IPS-18c (cell line): ENCODE data around the gene C16orf74.

Source experiments
- H3K4me3 ChIP-seq: 2 replicates; pipeline ENCODE4 v1.7.0; 2013; ENCODE audit warnings: low read depth, mild to moderate bottlenecking, low read length, moderate library complexity; ENCODE audit not compliant: insufficient read depth
- H3K9me3 ChIP-seq: one replicate; pipeline ENCODE4 v1.6.1; 2013; ENCODE audit warnings: mild to moderate bottlenecking, low read length, moderate library complexity; ENCODE audit not compliant: control insufficient read depth, insufficient read depth

Gene C16orf74

GRCh38 chr16:85715169-85716021 is 35.5 kb downstream of the C16orf74 start:
- Histone ChIP-seq H3K9me3 (peaks cover 3% of the 10 kb centered on the region), H3K4me3 (no peak overlapping the region)

GRCh38 chr16:85712801-85713200 is 38.1 kb downstream of the C16orf74 start:
- Histone ChIP-seq H3K9me3 (peaks cover 3% of the 10 kb centered on the region), H3K4me3 (no peak overlapping the region)

GRCh38 chr16:85711982-85712587 is 38.8 kb downstream of the C16orf74 start:
- Histone ChIP-seq H3K4me3 (peak overlapping the region; percentile 24; the same call in 1 of the 2 replicates), H3K9me3 (peaks cover 3% of the 10 kb centered on the region)

GRCh38 chr16:85710732-85711131 is 40.2 kb downstream of the C16orf74 start:
- H3K9me3 ChIP-seq, result peaks cover 3% of the 10 kb centered on the region
- H3K4me3 ChIP-seq, result no peak overlapping the region

GRCh38 chr16:85709766-85710585 is 40.9 kb downstream of the C16orf74 start:
- Histone ChIP-seq H3K9me3 (peaks cover 5% of the 10 kb centered on the region), H3K4me3 (no peak overlapping the region)

GRCh38 chr16:85708338-85708737 is 42.6 kb downstream of the C16orf74 start:
- peaks cover 5% of the 10 kb centered on the region for H3K9me3 ChIP-seq

GRCh38 chr16:85707528-85708095 is 43.3 kb downstream of the C16orf74 start:
- H3K4me3 ChIP-seq, result no peak overlapping the region
- peaks cover 5% of the 10 kb centered on the region for H3K9me3 ChIP-seq

More at GRCh38 chr16:85708338-85708737, 42.6 kb downstream of the C16orf74 start:
- no peak overlapping the region for H3K4me3 ChIP-seq

- peaks cover 2% of the 10 kb centered on the region for H3K9me3 ChIP-seq
These were observed 44.4 kb downstream of the C16orf74 start for GRCh38 chr16:85706449-85707034.

GRCh38 chr16:85704900-85705846 is 45.7 kb downstream of the C16orf74 start:
- no peak overlapping the region for H3K4me3 ChIP-seq
- peaks cover 2% of the 10 kb centered on the region for H3K9me3 ChIP-seq

More at GRCh38 chr16:85706449-85707034, 44.4 kb downstream of the C16orf74 start:
- H3K4me3 ChIP-seq, result no peak overlapping the region

- no peak overlapping the region for H3K4me3 ChIP-seq
- H3K9me3 ChIP-seq, result peaks cover 2% of the 10 kb centered on the region
These were observed 46.9 kb downstream of the C16orf74 start for GRCh38 chr16:85704011-85704410.

- H3K4me3 ChIP-seq, result no peak overlapping the region
- H3K9me3 ChIP-seq, result peaks cover 2% of the 10 kb centered on the region
These were observed 51.3 kb downstream of the C16orf74 start for GRCh38 chr16:85699628-85700027.

GRCh38 chr16:85698935-85699558 is 51.8 kb downstream of the C16orf74 start:
- H3K4me3 ChIP-seq, result no peak overlapping the region
- H3K9me3 ChIP-seq, result peaks cover 3% of the 10 kb centered on the region

GRCh38 chr16:85698459-85698891 is 52.4 kb downstream of the C16orf74 start:
- H3K4me3 ChIP-seq, result no peak overlapping the region
- H3K9me3 ChIP-seq, result peaks cover 3% of the 10 kb centered on the region

- Histone ChIP-seq H3K4me3 (no peak overlapping the region), H3K9me3 (peaks cover 3% of the 10 kb centered on the region)
These were observed 53.5 kb downstream of the C16orf74 start for GRCh38 chr16:85697431-85697830.

GRCh38 chr16:85696781-85697180 is 54.1 kb downstream of the C16orf74 start:
- Histone ChIP-seq H3K9me3 (peaks cover 3% of the 10 kb centered on the region), H3K4me3 (no peak overlapping the region)
